ENCODE data around the gene SRGAP1. TPM values are rescaled to one million over a fixed set of nuclear protein-coding genes. Genes with fewer than 3 reads are reported as not detected.

SRGAP1 gene
- total RNA-seq, 1 donor: 18.1 TPM

- DNase-seq (ENCODE audit: low read depth): no peak
- TF ChIP-seq CTCF (IDR thresholded peaks at IDR 0.05; ENCODE audit: insufficient read depth, low read depth, low read length): no peak
- H3K4me3 ChIP-seq (ENCODE audit: low read depth, low read length): no peak overlapping the region
These were observed 48.7 kb downstream of the SRGAP1 start for GRCh38 chr12:63893170-63893569.

GRCh38 chr12:63894132-63894531, 49.6 kb downstream of the SRGAP1 start:
- no peak for TF ChIP-seq CTCF (IDR thresholded peaks at IDR 0.05; ENCODE audit: insufficient read depth, low read depth, low read length)
- peak; percentile 58 for DNase-seq (ENCODE audit: low read depth)
- no peak overlapping the region for H3K4me3 ChIP-seq (ENCODE audit: low read depth, low read length)

DNA sequence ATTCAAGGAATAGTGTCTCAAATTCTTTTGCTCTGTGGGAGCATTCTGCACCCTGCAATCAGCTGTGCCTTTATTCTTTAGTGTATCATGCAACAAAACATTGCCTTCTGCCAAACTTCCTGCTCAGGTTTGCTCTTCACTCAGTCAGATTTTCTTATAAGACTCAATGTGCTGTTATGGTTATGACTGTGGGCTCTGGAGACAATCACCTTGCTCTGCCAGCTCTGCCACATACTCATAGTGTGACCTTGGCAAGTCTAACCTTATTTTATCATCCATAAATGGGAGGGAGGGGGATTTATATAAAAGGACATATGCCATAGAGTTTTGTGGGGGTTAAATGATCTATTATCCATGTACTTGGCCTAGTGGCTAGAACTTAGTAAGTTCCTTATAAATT, 51.3 kb downstream of the SRGAP1 start:
- no peak overlapping the region for H3K4me3 ChIP-seq (ENCODE audit: low read depth, low read length)
- DNase-seq (ENCODE audit: low read depth): no peak
- TF ChIP-seq CTCF (IDR thresholded peaks at IDR 0.05; ENCODE audit: insufficient read depth, low read depth, low read length): no peak

DNA sequence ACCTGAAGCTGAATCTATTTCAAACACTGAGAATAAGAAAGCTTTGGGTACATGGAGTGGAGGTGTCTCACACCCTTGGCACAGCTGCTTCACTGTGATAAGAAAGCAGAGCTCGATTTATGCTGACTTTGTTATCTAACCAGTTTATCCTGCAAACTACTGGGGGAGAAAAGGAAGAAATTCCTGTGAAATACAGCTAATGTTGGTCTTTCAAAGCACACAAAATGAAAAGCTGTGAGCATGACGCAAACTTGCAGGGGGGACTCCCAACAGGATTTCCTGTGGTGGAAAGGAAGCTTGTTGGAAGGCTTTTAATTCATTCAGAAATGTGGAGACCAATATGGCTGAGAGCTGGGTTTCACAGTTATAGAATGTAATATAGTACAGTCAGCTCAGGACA, 53.4 kb downstream of the SRGAP1 start:
- TF ChIP-seq CTCF (IDR thresholded peaks at IDR 0.05; ENCODE audit: insufficient read depth, low read depth, low read length): no peak
- DNase-seq (ENCODE audit: low read depth): peak; percentile 45
- no peak overlapping the region for H3K4me3 ChIP-seq (ENCODE audit: low read depth, low read length)

DNA sequence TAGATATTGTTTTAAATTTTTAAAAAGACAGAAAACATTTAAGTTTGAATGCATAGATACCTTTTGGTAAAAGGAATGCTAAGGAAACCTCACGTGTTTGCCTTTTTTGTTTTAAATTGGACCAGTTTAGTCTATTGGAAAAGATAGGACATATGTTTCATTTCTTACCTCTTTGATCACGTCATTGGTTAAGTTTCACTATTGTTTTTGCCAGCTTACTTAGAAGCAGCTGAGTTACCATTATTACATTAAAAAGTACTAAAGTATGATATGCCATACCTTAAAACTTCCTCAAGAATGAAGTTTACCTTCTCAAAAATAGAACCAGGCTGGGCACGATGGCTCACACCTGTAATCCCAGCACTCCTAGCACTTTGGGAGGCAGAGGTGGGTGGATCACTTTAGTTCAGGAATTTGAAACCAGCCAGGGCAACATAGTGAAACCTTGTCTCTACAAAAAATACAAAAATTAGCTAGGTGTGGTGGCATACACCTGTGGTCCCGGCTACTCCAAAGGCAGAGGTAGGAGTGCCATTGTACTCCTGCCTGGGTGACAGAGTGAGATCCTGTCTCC, 54.4 kb downstream of the SRGAP1 start:
- no peak overlapping the region for H3K4me3 ChIP-seq (ENCODE audit: low read depth, low read length)
- no peak for DNase-seq (ENCODE audit: low read depth)
- no peak for TF ChIP-seq CTCF (IDR thresholded peaks at IDR 0.05; ENCODE audit: insufficient read depth, low read depth, low read length)

DNA sequence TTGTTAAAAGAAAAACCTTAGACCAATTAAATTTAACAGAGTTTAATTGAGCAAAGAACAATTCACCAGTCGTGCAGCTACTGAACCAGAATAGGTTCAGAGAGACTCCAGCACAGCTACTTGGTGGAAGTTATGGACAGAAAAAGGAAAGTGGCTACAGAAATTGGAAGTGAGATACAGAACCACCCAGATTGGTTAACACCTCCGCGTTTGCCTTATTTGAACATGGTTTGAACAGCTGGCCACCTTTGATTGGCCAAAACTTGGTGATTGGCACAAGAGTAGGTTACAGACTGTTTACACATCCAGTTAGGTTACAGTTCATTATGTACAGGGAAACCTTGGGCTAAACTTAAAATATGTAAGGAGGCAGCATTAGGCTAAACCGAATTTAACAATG, 54.9 kb downstream of the SRGAP1 start:
- no peak overlapping the region for H3K4me3 ChIP-seq (ENCODE audit: low read depth, low read length)
- TF ChIP-seq CTCF (IDR thresholded peaks at IDR 0.05; ENCODE audit: insufficient read depth, low read depth, low read length): no peak
- DNase-seq (ENCODE audit: low read depth): no peak

Data from fibroblast of villous mesenchyme (primary cell).